Spinal cord (tissue), 10 donors: ENCODE data around the gene UGT1A10. TPM values are rescaled to one million over a fixed set of nuclear protein-coding genes. Genes with fewer than 3 reads are reported as not detected.
A peak's percentile ranks its signal among the peaks of the same experiment; 100 is the strongest.

Source experiments
- DNase-seq, 6 donors: peaks; one replicate each; pipeline versions ENCODE4 v3.0.0 to v3.0.0-alpha.2; 2013 to 2015; ENCODE audit warnings: low spot score in 6 of 6, low read depth in 4 of 6
- H3K27ac ChIP-seq: one replicate; pipeline ENCODE4 v1.5.1; 2013; ENCODE audit warnings: low read depth, low read length, control low read depth
- H3K27me3 ChIP-seq: one replicate; pipeline ENCODE4 v1.6.1; 2013; ENCODE audit warnings: low read length; ENCODE audit not compliant: control insufficient read depth, insufficient read depth
- H3K36me3 ChIP-seq: one replicate; pipeline ENCODE4 v1.6.1; 2013; ENCODE audit warnings: low read length; ENCODE audit not compliant: control insufficient read depth, insufficient read depth
- H3K4me1 ChIP-seq: one replicate; pipeline ENCODE4 v1.6.1; 2013; ENCODE audit warnings: low read length; ENCODE audit not compliant: control insufficient read depth, insufficient read depth
- H3K4me3 ChIP-seq: one replicate; pipeline ENCODE4 v1.5.1; 2013; ENCODE audit warnings: low read depth, low read length, control low read depth
- H3K9me3 ChIP-seq: one replicate; pipeline ENCODE4 v1.6.1; 2013; ENCODE audit warnings: low read length; ENCODE audit not compliant: control insufficient read depth, insufficient read depth
- WGBS: methylation state at CpG from one replicate; pipeline ENCODE4 v1.1.5; 2013; ENCODE audit warnings: missing lambda C conversion rate; ENCODE audit not compliant: insufficient coverage; 5-methylcytosine and 5-hydroxymethylcytosine counted together
- polyA plus RNA-seq, 2 donors: library from polyadenylated mRNA; unstranded; fragments of 120-200 nt; gene quantifications; one replicate each; pipeline ENCODE4 v1.2.1, GENCODE V29; 2013; ENCODE audit not compliant: insufficient read length in 2 of 2
- total RNA-seq, 2 donors: library from RNA; depleted of rRNA in 1 of 2; stranded (reverse); fragments of 120-200 nt in 1 of 2; fragments of >200 nt in 1 of 2; gene quantifications; one replicate each; pipeline versions ENCODE4 v1.2.3 to v1.2.4, GENCODE V29; 2013 to 2014
- donor health status: healthy.

UGT1A10 gene
- total and polyA plus RNA-seq, 4 donors: not detected

DNA sequence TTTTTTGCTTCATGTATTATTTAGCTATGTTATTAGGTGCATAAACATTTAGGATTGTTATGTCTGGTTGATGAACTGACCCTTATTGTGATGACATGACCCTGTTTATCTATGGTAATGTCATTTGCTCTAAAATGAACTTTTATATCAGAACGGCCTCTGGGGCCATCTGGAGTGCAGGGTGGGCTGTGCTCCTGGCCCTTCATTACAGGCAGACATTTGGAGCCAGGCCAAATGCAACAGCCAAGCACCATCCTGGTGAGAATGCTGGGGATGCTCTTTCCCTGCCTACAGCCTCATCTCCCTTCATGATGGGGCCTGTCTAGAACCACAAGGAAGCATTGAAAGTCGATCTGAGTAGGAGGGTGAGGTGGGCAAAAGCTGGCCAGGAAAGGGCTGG, 180.1 kb downstream of the UGT1A10 start:
- Histone ChIP-seq H3K9me3 (no peaks in the 10 kb centered on the region), H3K27me3 (no peaks in the 10 kb centered on the region), H3K36me3 (no peaks in the 10 kb centered on the region), H3K4me1 (peaks cover 5% of the 10 kb centered on the region), H3K27ac (no peak overlapping the region), H3K4me3 (no peak overlapping the region)
- DNase-seq: peak in 2 of 6 donors; percentile 24 to 34
- WGBS: 0% methylated on average over 1 of the region's 2 CpGs

DNA sequence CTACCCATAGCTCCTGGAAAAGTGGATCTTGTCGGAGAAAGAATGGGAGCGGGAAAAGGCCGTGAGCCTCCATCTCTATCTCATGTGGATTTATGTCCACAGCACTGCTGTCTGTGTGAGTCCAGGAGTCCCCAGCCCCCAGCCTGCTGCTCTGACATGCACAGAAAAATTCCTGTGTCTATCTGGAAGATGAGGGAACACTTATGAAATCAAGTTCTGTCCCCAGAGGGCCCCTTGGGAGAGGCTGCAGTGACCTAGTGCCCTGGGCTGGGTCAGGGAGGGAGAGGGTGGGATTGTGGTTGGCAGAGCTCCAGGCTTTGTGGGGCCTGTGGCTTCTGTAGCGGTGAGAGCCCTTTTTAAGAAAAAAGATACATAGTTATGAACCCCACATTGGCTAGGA, 180.5 kb downstream of the UGT1A10 start:
- no peak overlapping the region for H3K27ac ChIP-seq
- no peaks in the 10 kb centered on the region for H3K27me3 ChIP-seq
- no peaks in the 10 kb centered on the region for H3K9me3 ChIP-seq
- H3K4me1 ChIP-seq: peaks cover 5% of the 10 kb centered on the region
- 94% methylated on average over 3 of the region's 4 CpGs for WGBS
- H3K4me3 ChIP-seq: no peak overlapping the region
- no peak for DNase-seq
- H3K36me3 ChIP-seq: no peaks in the 10 kb centered on the region

DNA sequence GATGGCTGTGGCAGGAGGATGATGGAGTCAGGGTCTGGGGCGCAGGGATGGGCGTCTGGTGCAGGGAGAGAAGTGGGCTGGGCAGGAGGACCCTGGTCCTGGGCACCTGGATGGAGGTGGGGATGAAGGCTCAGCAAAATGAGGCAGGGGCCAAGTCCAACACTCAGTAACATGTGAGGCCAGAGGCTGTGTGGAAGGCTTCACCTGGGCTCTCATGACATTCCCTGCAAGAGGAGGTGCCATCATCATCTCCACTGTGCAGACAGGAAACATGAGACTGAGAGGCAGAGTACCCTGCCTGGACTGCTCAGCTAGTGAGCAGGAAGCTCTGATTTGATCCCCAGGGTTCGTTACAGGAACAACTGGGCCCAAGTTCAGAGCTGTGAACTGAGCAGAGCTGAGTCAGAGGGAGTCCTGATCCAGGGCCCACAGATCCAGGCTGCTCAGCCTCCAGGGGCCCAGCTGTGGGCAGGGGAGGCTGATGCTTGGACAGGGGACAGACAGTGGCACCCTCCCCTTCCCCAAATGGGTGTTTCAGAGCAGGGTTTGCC, 181.2 kb downstream of the UGT1A10 start:
- Histone ChIP-seq H3K27me3 (no peaks in the 10 kb centered on the region), H3K4me1 (peaks cover 5% of the 10 kb centered on the region), H3K4me3 (no peak overlapping the region), H3K27ac (no peak overlapping the region), H3K36me3 (no peaks in the 10 kb centered on the region), H3K9me3 (no peaks in the 10 kb centered on the region)
- 87% methylated on average over 3 of the region's 3 CpGs for WGBS
- DNase-seq: no peak

DNA sequence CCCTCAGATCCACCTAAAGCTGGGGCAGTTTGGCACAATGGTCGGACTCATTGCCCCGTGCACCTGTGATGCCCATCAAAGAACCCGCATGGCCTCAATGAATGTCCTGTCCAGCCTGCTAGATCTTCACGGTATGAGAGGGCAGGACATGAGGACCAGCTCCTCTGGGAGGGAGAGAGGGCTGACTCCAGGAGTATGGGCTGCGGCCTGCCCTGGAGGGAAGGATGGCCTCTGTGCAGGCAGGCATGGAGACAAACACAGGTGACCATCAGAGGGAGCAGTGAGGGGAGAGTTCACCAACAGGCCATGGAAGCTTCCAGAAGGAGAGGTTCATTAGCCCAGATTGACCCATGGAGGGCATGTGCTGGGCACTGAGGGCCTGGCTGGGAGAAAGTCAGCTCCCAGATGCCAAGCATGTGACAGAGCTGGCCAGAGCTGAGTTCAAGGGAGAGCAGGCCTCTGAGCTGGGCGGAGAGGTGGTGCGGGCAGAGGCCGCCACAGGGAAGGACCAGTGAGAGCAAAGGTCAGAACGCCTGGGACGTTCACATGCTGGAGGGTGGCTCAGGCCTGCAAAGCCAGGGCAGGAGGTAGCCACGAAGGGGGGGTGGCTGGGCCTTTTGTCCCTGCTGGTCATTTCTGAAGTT, 181.9 kb downstream of the UGT1A10 start:
- peaks cover 5% of the 10 kb centered on the region for H3K4me1 ChIP-seq
- H3K27ac ChIP-seq: no peak overlapping the region
- H3K9me3 ChIP-seq: no peaks in the 10 kb centered on the region
- H3K27me3 ChIP-seq: no peaks in the 10 kb centered on the region
- no peak for DNase-seq
- no peaks in the 10 kb centered on the region for H3K36me3 ChIP-seq
- H3K4me3 ChIP-seq: no peak overlapping the region
- 94% methylated on average over 11 of the region's 11 CpGs for WGBS

DNA sequence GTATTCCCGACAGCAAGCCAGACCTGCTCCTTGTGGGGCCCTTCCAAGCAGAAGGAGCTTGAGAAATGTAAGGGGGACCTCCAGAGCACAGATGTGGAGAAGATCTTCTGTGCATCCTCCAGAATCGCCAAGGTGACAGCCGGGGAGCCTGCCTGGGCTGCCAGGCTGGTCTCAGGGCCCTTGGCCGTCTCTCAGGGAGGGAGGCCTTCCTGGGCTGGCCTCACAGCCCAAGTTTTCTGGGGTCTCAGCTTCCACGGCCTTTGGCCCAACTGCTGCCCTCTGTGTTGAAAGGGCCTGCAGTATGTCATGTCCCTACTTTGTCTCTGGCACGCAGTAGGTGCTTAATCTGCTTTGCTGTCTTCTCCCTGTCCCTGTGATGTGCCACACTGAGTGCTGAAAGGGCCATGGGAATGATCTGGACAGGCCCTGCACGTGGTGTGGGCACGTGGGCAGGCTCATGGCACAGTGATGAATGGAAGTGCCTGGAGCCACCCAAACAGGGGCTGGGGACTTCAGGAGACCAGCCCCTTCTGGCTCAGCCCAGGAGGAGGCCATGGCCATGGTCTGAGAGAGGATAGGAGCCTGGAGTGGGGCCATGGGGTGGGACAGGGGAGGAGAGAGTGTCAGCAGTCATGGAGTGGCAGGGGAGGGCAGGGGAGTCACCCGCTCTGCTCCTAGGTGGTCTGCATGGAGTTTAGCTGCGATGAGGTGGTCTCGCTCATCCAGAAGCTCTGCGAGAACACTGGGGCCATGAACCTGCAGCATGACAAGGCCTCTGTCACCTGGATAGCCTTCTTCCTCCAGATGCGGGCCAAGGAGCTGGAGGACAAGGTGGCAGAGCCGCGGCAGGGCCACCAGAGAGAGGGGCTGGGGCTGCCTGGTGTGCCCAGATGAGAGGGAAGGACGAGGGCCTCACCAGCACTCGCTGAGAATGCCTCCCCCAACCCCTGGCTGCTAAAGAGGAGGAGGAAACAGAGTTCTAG, 182.7 kb downstream of the UGT1A10 start:
- 81% methylated on average over 12 of the region's 17 CpGs for WGBS
- Histone ChIP-seq H3K27me3 (no peaks in the 10 kb centered on the region), H3K4me1 (peaks cover 5% of the 10 kb centered on the region), H3K4me3 (no peak overlapping the region), H3K27ac (no peak overlapping the region), H3K36me3 (no peaks in the 10 kb centered on the region), H3K9me3 (no peaks in the 10 kb centered on the region)
- DNase-seq: no peak

DNA sequence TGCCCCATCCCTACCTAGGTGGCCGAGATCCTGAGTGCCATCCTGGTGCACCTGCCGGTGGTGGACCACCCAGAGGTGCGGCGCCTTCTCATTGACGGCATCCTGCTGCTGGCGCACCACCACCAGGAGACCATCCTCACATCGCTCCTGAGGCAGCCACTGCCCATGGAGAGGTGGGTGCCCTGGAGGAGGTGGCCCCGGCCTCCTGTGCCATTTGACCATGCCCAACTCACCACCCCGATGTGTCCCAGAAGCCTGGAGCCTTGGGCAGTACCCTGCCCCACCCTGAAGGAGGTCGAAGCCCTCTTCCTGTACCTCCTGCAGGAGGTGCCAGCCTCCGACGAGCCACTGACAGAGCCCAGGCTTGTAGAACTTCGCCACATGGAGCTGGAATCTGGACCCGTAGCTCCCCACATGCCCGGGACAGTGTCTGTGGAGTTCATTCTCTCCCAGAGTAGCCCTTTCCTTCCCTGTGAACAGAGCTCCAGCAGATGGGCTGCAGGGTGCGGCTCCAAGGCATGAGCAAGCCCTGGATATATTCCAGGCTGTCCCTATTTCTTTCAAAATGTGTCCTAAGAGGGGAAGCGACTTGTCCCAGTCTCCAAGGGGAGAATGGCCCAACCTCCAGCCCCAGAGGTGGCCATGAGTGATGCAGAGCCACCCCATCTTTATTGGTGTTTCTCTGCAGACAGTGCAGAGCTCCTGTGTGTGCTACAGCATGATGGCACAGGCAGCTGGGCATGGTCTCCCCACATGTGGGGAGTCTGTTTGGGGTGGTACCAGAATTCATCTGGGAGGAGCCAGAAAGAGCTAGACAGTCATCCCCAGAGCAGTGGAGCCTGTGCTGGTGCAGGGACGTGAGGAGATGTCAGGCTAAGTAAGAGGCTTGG, 183.9 kb downstream of the UGT1A10 start:
- no peaks in the 10 kb centered on the region for H3K27me3 ChIP-seq
- no peak for DNase-seq

DNA sequence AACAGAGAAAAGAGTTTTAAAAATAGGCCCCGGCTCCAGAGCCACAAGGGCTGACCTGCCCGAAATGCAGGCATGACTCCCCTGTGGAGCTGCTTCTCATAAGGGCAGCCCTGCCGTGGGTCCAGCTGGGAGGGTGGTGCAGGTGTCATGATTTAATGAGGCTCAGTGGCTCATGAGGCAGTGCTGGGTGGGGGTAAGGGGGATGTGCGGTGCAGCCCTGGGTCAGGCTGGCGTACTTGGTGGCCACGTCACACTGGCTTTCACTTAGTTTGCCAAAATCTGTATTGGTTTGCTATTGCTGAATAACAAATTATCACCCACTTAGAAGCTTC, 184.5 kb downstream of the UGT1A10 start:
- Histone ChIP-seq H3K4me3 (no peak overlapping the region), H3K27ac (no peak overlapping the region), H3K27me3 (no peaks in the 10 kb centered on the region), H3K4me1 (peaks cover 5% of the 10 kb centered on the region), H3K9me3 (no peaks in the 10 kb centered on the region), H3K36me3 (no peaks in the 10 kb centered on the region)
- WGBS: 61% methylated on average over 3 of the region's 6 CpGs
- no peak for DNase-seq

More for the DNA sequence above, 183.9 kb downstream of the UGT1A10 start:
- 90% methylated on average over 16 of the region's 18 CpGs for WGBS
- Histone ChIP-seq H3K4me3 (no peak overlapping the region), H3K4me1 (peaks cover 5% of the 10 kb centered on the region), H3K9me3 (no peaks in the 10 kb centered on the region), H3K27ac (no peak overlapping the region), H3K36me3 (no peaks in the 10 kb centered on the region)

DNA sequence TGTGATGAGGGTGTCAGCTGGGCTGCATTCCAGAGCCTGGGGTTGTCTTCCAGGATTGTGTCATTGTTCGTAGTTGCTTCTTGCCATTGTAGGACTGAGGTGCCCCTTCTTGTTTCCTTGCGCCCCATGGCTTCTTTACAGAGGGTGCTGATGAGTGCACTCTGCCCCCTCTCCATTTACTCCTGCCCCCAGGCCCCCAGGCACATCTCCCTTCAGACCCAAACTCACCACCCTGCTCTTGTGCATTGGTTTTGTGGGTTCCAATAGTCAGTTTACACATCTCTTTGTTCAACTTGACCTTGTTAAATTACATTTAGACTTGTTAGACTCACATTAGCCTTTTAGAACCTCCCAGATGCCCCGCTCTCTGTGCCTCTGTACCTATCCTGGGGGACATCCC, 184.9 kb downstream of the UGT1A10 start:
- DNase-seq: no peak
- no peaks in the 10 kb centered on the region for H3K9me3 ChIP-seq
- no peaks in the 10 kb centered on the region for H3K27me3 ChIP-seq
- H3K4me1 ChIP-seq: peaks cover 5% of the 10 kb centered on the region
- no peak overlapping the region for H3K4me3 ChIP-seq
- WGBS: 100% methylated on average over 1 of the region's 3 CpGs
- H3K36me3 ChIP-seq: no peaks in the 10 kb centered on the region
- no peak overlapping the region for H3K27ac ChIP-seq

DNA sequence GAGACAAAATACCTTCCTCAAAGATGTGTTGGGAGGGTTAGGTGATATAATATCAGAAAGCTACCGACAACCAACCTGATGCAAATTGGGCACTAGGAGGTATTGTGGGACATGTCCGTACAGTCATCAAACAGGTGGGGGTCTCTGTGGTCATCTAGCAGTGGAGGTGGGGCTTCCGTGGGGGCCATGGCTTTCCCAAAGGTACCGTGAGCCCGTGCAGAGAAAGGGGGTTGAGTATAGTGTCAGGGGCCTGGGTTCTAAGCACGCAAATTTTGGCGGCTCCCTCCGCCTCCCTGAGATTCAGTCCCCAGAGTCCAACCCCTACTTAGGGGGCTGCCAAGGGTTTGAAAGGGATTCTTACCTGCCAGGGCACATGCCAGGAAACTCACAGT, 185.5 kb downstream of the UGT1A10 start:
- Histone ChIP-seq H3K27ac (no peak overlapping the region), H3K27me3 (no peaks in the 10 kb centered on the region), H3K9me3 (peaks cover 3% of the 10 kb centered on the region), H3K4me1 (peaks cover 1% of the 10 kb centered on the region), H3K4me3 (no peak overlapping the region), H3K36me3 (no peaks in the 10 kb centered on the region)
- DNase-seq: no peak
- 92% methylated on average over 8 of the region's 8 CpGs for WGBS
